Right forelimb (tissue), 1 donor: ENCODE results near the gene AHDC1.
"Not testable (repeated sequence)": the region's sequence is repeated elsewhere in the genome, so short reads cannot be mapped to it uniquely, and the experiment has no call there.

Source experiments
- DNase-seq: peaks from one replicate; pipeline ENCODE4 v3.0.0-alpha.2; 2018

AHDC1 gene

DNA sequence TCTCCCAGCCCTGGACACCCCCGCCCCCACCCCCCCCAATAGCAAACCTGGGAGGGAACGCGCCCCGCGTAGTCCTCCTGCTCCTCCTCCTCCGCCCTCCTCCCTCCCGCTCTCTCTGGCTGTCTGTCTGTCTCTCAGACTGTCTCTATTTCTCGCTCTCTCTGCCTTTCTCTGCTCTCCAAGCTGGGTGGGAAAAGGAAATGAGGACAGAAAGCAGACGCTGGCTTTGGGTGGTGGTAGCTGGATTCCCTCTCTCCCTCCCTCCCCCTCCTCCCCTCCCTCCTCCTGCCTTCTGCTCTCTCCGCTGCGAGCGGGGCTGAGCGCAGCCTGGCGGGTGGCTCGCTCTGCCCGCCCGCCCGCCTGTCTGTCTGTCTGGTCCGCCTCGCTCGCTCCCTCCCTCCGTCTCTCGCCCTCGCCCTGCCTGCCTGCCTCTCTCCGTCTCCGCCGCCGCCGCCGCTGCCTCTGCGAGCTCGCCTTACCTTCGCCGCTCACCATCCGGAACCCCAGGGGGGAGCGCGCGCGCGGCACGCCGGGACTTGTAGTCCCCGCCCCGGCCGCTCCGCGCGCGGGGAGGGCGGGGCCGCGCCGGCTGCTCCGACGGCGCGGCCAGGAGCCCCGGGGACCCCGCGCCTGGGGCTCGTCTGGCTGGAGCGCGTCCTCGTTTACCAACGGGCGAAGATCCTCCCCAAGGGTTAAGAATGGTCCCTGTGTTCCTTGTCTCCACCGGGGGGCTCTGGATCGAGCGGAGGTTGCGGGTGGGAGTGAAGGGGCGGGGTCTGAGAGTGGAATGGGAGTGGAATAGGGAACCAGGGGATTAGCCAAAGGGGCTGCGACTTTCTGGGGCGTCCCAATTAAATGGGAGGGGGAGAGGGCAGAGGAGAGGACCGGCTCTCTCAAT is at the start of gene AHDC1:
Gene AHDC1 (minus strand): TSS at position 464 of the 898 bp plus-strand sequence. CDS start 52,029 bp downstream, outside the sequence.
- peak; percentile 94 for DNase-seq

DNA sequence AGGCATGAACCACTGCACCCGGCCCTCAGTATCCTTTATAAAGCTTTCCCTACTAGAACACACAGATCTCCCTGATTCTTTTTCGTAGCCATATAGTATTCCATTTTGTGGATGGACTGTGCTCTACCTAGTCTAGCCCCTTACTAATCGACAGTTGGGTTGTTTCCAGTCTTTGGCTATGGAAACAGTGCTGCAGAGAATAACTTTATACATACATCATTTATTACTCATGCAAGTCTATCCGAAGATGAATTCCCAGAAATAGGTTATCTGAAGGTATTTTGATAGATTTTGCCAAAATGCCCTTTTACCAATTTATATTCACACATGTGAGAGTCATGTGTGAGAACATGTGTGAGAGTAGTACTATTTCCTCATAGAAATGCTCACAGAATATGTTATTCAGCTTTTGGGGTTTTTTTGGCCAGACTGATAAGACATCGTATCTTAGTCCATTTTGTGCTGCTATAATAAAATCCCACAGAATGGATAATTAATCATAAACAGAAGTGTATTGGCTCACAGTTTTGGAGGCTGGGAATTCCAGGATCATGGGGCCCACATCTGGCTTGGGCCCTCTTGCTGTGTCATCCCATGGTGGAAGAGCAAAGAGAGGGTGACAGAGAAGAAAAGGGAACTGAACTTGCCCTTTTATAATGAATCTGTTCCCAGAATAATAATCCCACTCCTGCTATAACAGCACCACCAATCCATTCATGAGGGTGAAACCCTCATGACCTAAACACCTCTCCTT is 48.3 kb upstream of the AHDC1 start:
- DNase-seq: no peak

- DNase-seq: peak; percentile 46
These were observed 46.7 kb upstream of the AHDC1 start for GRCh38 chr1:27650539-27651175.

DNA sequence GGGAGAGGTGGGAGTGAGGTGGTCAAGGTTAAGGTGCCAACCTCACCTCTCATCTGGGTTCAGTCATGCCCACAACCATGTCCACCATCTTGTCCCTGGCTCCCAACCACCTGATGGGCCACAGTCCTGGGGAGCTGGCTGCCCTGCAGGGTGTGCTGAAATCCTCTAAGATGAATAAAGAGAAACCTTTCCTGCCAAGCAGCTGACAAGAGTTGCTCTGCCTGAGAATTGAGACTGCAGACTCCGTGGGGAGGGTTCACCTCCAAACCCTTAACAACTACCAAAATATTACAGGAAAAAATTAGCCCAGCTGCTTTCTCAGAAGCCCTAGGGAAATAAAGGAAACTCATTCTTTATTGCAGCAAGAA is 46.2 kb upstream of the AHDC1 start:
- peak; percentile 17 for DNase-seq

GRCh38 chr1:27649306-27649635 is 45.3 kb upstream of the AHDC1 start:
- DNase-seq: no peak

DNA sequence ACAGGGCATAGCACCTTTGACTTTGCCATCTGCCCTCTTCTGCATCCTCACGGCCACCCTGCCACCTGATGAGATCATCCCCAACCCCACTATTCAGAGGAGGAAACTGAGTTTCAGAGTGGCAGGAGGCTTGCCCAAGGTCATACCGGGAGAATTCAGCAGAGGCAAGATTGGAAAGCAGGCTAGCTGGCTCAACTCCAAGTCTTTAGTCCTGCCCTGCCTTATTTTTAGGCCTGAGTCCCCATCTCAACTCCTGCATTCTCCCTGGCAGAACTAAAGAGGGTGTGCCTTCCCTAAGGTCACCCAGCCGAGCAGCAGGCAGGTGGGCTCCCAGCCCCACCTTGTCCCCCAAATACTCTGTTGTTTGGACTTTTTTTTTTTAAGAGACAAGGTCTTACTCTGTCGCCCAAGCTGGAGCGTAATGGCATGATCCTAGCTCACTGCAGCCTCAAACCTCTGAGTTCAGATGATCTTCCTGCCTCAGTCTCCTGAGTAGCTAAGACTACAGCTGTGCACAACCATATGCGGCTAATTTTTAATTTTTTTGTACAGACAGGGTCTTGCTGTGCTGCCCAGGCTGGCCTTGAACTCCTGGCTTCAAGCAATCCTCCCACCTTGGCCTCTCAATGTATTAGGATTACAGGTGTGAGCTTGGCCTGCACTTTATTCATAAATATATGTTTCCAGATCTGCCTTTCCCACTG is 44.8 kb upstream of the AHDC1 start:
- DNase-seq: no peak

DNA sequence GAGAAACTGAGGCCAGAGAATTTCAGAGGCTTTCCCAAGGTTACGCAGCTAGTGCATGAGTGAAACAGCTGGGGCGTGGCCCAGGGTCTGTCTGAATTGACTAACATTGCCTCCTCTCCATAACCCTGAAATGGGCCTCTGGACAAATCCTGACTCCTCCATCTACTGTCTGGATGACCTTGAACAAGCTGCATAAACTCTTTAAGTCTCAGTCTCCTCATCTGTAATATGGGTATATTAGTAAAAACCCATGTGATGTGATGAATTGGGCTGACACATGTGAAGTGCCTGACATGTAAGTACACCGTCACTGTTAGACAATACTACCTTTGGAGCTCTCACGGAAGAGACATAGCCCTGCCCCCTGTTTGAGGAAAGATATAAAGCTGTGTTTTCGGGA is 43.4 kb upstream of the AHDC1 start:
- DNase-seq: peak; percentile 12

DNA sequence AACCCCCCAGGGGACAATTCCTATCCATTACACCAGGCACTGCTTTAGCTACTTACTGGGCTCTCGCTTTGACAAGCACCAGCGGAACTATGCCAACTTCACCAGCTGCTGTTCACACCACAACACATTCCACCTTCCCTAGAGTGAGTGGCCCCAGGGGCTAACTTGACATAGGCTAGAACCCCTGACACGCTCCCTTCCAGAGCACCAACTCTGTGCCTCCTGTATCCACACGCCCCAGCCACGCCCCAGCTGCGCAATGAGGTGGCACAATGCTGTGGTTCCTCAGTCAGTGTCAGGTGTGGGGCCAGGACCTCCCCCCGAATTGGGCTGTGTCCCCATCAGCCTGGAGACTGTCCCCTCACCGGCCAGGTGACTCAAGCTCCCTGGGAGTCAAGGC is 42.7 kb upstream of the AHDC1 start:
- DNase-seq: peak; percentile 27

- peak; percentile 34 for DNase-seq
These were observed 41.1 kb upstream of the AHDC1 start for GRCh38 chr1:27645071-27645415.

DNA sequence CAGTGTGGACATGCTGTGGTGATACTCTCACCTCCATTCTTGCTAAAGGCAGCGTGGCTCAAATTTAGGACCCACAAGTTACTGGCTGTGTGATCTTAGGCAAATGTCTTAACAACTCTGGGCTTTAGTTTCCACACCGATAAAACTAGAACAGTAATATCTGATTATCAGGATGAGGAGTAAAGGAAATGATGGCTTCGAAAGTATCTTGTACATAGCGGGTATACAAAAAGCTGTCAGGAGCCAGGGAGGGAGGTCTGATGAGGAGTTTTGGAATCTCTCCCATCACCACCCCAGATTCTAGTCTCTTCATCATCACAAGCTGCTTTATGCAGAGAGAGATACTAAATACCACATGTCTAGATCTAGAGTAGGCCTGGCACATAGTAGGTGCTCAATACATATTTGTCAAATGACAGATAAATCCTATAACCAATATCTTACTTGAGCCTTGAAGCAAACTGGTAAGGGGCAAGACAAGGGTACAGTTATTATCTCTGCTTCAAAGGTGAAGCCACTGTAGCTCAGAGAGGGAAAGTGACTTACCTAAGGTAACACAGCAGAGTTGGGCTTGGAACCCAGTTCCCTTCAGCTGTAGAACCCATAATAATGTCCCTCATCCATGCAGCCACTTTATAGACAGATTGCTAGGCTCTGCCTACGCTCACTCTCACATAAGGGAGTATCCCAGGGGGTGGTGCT is 40.6 kb upstream of the AHDC1 start:
- DNase-seq: no peak

- DNase-seq: peak; percentile 55
These were observed 39.8 kb upstream of the AHDC1 start for GRCh38 chr1:27643600-27644368.

DNA sequence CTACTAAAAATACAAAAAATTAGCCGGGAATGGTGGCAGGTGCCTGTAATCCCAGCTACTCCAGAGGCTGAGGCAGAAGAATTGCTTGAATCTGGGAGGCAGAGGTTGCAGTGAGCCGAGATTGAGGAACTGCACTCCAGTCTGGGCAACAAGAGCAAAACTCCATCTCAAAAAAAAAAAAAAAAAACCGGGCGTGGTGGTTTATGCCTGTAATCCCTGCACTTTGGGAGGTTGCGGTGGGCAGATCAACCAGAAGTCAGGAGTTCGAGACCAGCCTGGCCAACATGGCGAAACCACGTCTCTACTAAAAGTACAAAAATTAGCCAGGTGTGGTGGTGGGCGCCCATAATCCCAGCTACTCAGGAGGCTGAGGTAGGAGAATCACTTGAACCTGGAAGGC is 36.6 kb upstream of the AHDC1 start:
- not testable (repeated sequence) for DNase-seq

GRCh38 chr1:27638805-27639204 is 34.9 kb upstream of the AHDC1 start:
- DNase-seq: no peak

- DNase-seq: no peak
These were observed 34.2 kb upstream of the AHDC1 start for GRCh38 chr1:27638047-27638734.

DNA sequence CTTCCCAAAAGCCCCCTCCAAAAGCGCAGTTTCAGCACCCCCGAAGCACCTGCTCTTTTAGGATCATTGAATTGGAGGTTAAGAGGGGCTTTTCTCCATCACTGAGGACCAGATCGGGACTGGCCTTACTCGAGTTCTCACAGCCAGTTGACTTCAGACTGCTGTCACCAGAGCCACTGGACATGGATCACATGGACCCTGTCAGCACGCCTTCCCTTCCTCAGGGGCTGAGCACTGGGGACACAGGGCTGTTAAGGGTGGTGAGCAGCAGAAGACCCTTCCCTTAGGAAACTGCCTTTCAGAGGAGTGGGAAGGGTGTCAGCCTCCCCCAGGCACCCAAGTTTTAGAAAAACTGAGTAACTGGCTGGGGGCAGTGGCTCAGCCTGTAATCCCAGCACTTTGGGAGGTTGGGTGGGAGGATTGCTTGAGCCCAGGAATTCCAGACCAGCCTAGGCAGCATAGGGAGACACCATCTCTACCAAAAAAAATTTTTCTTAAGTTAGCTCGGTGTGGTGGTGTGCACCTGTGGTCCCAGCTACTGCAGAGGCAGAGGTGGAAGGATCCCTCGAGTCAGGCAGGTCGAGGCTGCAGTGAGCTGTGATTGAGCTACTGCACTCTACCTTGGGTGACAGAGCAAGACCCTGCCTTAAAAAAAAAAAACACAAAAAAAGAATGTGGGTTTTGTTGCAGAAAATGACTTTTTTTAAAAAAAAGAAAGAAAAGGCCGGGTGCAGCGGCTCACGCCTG is 31.6 kb upstream of the AHDC1 start:
- DNase-seq: no peak

- no peak for DNase-seq
These were observed 31.0 kb upstream of the AHDC1 start, which contains the start of gene FGR for GRCh38 chr1:27634985-27635367. TSS of gene FGR (minus strand) at chr1:27635185. CDS start at chr1:27623916, 11,269 bp downstream.

- DNase-seq: peak; percentile 60
These were observed 30.4 kb upstream of the AHDC1 start for GRCh38 chr1:27634177-27634984.

DNA sequence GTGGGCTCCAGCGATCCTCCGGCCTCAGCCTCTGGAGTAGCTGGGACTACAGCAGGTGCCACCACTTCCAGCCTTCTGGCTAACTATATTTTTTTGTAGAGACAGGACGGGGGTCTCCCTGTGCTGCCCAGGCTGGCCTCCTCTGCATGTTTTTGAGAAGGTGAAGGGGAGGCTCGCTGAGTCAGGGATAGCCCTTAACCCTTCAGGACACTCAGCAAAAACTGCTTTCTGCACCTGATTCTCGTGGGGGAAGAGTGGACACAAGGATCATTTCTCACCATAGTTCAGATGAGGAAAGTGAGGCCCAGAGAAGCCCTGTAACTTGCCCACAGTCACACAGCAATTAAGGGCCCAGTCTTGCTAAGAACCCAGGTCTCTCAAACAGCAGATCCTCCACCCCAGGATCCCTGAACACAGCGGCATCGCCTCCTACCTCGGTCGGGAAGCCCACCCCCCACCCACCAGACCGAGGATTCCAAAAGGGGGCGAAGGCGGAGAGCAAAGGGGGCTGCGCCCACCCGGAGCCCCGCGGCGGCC is 29.8 kb upstream of the AHDC1 start:
- no peak for DNase-seq

DNA sequence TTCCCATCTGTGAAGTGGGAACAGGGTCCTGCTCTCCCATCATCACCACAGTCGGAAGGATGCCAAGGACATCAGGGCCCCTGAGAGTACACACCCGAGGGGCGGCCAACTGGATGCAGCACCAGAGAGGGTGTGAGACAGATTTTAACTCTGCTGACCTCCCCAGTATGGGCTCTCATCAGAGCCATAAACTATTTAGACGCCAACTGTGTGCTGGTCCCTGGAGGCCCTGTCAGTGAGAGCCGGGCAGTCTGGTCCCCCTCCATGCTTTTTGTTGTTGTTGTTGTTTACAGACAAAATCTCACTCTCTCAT is 29.3 kb upstream of the AHDC1 start:
- peak; percentile 37 for DNase-seq
